GM12865 (cell line): ENCODE data around the gene PEAK1.

Source experiments
- DNase-seq: peaks from one replicate; pipeline ENCODE4 v3.0.0; 2010; ENCODE audit warnings: low read depth
- H3K4me3 ChIP-seq: 2 replicates; pipeline ENCODE4 v1.5.1; 2011; ENCODE audit warnings: mild to moderate bottlenecking, low read depth, low read length, control low read depth
- TF ChIP-seq, protein P1 (sequence below): IDR thresholded peaks from 2 replicates; pipeline ENCODE4 v1.5.1; 2011; ENCODE audit warnings: low read length, control low read depth, low read depth, inconsistent platforms; ENCODE audit not compliant: insufficient read depth; ENCODE audit errors: missing control alignments

PEAK1 gene

DNA sequence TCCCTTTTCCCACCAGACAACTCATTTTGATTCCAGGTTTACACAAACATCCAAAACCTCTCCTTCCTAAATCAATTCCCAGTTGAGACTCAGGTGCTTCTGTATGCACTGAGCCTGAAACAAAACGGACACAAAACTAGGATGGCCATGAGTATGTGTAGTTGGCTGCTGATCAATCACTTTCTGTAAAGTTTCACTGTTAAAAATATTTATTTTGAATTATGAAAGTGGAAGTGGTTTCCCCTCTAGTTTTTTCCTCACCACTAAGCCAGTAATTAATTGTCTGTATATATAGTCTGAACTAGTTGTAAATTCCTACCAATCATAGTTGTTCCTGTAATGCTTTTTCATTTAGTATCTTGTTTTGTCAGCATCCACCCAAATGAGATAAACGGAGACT, 297.3 kb downstream of the PEAK1 start:
- TF ChIP-seq, protein P1, sequence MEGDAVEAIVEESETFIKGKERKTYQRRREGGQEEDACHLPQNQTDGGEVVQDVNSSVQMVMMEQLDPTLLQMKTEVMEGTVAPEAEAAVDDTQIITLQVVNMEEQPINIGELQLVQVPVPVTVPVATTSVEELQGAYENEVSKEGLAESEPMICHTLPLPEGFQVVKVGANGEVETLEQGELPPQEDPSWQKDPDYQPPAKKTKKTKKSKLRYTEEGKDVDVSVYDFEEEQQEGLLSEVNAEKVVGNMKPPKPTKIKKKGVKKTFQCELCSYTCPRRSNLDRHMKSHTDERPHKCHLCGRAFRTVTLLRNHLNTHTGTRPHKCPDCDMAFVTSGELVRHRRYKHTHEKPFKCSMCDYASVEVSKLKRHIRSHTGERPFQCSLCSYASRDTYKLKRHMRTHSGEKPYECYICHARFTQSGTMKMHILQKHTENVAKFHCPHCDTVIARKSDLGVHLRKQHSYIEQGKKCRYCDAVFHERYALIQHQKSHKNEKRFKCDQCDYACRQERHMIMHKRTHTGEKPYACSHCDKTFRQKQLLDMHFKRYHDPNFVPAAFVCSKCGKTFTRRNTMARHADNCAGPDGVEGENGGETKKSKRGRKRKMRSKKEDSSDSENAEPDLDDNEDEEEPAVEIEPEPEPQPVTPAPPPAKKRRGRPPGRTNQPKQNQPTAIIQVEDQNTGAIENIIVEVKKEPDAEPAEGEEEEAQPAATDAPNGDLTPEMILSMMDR: no peak
- peak; percentile 15 for DNase-seq
- no peak overlapping the region for H3K4me3 ChIP-seq

DNA sequence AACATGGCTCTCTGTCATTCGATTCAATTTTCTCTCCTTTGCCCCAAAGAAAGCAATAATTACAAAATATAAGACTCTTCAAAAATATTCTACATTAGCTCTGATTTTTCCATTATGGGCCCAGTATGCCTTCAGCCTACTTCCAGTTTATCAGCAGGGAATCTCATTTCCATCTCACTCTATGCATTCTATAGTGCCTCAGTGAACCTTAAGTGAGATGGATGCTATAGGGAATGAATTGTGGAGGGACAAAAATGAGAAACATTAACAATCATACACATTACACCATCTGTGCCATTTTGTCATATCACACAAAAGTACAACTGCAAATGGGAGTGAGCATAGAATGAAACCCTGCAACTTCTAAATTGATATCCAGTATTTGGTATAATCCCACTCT, 298.3 kb downstream of the PEAK1 start:
- TF ChIP-seq, protein P1: no peak

DNA sequence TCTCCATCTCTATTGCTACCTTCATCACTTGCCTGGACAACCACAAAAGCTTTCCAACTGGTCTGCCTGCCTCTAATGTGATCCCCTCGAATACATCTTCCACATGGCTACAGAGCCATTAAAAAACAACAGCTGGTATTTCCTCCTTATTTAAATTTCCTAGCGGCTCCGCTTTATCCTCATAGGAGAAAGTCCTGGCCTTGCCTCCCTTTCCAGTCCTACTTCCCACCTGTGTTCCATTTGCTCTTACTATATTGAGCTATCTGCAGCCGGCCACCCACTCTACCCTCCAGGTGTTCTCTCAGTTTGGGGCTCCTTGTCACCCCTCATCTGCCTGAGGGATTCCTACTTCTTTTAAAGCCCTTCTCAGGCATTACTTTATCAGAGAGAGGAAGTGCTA, 299.3 kb downstream of the PEAK1 start:
- no peak for DNase-seq
- no peak overlapping the region for H3K4me3 ChIP-seq
- TF ChIP-seq, protein P1: no peak

More for the DNA sequence above, 298.3 kb downstream of the PEAK1 start:
- no peak for DNase-seq
- H3K4me3 ChIP-seq: no peak overlapping the region

DNA sequence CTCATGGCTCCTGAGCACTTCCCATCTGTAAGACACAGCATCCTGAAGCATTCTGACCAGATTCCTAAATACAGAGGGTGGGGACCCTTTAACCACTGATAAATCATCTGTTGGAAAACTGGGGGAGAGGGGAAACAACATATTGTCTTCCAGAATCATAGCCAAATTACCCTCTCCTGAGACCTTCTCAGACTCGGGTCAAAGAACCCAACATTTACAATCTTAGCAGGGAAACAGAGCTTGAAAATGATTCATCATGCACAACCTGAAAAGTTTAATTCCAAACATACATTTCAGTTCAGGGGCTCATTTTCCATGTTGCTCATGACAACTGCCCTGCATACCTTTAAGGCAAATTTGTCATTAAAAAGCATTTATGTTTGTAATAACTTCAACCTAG, 300.5 kb downstream of the PEAK1 start:
- no peak for DNase-seq
- H3K4me3 ChIP-seq: no peak overlapping the region
- TF ChIP-seq, protein P1: no peak

DNA sequence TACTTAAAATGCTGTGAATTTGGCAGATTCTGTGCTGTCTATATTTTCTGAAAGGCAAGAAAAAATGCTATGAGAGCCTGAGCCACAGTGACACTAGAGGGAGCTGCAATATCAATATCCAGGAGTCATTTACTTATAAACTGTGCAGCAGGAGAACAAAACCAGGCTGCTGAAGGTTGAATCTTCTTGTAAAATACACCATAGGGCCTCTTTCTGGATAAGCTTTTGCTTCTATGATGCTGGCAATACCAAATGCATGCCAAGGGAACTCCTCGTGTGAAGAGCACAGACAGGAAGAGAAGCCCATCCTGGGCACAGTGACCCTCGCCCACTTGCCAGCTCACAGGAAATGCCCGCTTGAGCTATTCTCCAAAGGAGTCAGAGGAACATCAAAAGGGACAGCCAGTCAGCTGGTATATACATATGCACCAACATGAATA, 301.0 kb downstream of the PEAK1 start:
- peak; percentile 73 for DNase-seq
- TF ChIP-seq, protein P1: peak; percentile 65
- no peak overlapping the region for H3K4me3 ChIP-seq

DNA sequence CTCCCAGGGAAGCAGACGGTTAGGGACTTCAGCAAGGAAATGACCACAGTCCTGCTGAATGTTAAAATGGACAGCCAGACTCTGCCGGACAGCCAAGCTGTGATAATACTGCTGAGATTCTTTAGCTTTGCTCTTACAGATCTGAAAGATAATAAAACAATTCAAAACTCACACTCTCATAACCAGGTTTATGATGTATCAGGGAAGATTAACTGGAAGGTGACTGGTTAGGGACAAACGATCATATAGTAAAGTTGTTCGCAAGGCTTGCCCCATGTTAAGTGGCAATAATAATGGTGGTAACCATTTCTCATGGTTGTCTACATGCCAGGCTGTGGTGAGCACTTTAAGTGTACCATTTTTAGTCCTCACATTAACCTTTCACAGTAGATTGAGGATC, 304.7 kb downstream of the PEAK1 start:
- DNase-seq: no peak
- no peak overlapping the region for H3K4me3 ChIP-seq

DNA sequence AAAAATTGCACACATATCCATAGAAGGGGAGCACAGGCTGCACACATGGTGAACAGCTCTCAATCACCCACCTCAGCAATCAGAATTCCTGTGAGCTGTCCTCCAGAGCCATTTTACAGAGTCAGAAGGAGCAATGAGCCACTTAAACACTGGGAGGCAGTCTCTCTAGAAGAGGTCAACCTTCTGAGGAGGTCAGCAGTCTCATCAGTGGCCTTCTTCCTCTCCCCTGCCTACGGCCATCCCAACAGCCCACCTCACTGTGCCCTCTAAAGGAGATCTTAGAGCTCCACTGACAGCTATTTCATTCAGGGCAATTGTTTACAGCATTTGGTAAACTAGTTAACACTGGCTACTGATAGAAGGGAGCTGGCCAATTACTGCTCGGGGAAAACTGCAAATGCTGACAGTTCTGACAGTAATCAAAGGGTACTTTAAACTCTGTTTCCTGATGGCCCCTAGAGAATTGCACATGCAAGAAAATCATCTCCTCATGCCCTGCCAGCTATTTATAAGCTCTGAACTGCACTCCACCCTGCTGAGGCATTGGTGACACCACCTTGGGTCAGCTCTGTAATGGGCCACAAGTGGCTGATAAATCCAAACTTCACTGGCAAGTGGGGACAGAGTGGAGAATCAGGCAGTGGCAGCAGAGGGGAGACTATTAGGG, 306.9 kb downstream of the PEAK1 start:
- DNase-seq: no peak

More for the DNA sequence above, 304.7 kb downstream of the PEAK1 start:
- TF ChIP-seq, protein P1: no peak

More for the DNA sequence above, 306.9 kb downstream of the PEAK1 start:
- H3K4me3 ChIP-seq: no peak overlapping the region
- TF ChIP-seq, protein P1: no peak
